Measurements from ENCODE around the gene GHDC.
A peak's percentile ranks its signal among the peaks of the same experiment; 100 is the strongest.
"Not testable (repeated sequence)": the region's sequence is repeated elsewhere in the genome, so short reads cannot be mapped to it uniquely, and the experiment has no call there.

GHDC gene

GRCh38 chr17:42193969-42194899 lies at the start of gene GHDC:
GHDC (minus strand) TSS chr17:42194494; CDS start chr17:42193581, 913 bp downstream.
- DNase-seq: peak in 55 of 56 donors; percentile 38 to 94 (median 76)

GRCh38 chr17:42243493-42243982 lies 49.2 kb upstream of the GHDC start:
- no peak for DNase-seq

DNA sequence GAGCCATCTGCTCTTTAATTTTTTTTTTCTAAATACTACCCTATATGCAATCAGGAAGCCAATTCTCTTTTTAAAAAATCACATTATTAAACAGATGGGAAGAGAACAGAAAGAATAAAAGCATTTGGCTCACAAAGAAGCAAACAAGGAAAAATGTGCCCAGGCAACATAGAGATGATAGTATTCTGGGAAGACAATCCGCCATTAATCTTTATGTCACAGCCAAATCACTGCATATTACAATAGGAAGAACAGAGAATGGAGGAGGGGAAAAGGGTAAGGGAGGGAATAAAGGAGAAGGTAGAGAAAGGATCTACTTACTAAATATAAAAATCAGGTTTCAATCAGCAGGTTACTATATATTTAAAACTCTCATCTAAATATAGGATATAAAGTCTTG lies 47.6 kb upstream of the GHDC start:
- no peak for DNase-seq

- not testable (repeated sequence) for DNase-seq
These were observed 46.6 kb upstream of the GHDC start for GRCh38 chr17:42240863-42241262.

DNA sequence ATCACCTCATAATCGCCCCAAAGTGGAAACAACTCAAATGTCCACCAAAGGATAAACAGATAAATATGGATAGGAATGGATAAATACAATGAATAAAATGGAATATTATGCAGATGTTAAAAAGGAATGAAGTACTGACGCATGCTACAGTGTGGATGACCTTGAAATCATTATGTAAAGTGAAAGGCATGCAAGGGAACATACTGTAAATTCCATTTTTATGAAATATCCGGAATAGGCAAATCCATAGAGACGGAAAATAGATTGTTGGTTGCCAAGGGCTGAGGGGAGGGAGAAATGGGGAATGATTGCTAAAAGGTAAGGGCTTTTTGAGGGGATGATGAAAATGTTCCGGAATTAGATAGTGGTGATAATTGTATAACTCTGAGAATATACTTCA lies 45.9 kb upstream of the GHDC start:
- no peak for DNase-seq

DNA sequence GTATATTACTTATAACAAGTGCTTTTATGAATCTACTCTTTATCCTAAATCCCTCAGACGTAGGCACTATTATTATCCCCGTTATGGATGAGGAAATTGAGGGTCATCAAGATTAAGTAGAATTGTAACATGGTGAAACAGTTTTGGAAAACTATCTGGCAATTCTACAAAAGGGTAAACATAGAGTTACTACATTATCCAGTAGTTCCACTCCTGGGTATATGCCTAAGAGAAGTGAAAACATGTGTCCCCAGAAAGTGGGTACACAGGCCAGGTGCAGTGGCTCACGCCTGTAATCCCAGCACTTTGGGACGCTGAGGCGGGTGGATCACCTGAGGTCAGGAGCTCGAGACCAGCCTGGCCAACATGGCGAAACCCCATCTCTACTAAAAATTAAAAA lies 45.3 kb upstream of the GHDC start:
- DNase-seq: not testable (repeated sequence)

DNA sequence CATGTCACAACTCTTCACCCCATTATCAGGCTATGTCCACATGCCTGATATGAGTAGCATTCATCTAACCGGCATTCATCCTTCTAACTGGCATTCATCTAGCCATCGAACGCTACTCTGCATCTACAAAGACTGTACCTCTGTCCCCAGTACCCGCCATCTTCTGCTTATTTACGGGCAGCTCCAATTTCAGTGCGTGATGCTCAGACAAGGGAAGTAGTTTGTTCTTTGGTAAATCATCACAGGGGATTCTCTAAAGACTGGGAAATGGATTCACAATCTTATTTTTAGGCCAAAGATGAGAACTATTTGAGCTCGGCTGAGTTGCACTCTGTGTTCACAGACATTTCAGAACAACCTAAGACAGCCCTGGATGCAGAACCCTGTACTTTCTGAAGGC lies 42.5 kb upstream of the GHDC start:
- no peak for DNase-seq

DNA sequence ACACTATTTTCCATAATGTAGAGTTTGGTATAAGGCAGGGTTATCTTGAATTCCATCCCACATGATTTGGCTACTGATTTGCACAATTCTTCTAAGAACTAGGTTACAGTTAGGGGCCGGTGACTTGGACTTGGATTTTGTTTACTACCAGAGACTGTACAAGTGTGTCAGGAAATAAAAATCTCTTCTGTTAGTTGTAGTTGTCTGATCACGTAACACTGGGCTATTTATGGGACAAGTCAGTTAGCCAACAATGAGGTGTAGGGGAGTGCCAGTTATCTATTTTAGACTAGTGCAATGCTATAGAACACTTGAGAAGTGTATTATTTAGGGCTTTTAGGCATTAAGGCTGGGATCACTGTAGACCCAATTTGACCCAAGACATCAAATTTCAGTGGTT lies 39.7 kb upstream of the GHDC start:
- DNase-seq: no peak

GRCh38 chr17:42233156-42233555 lies 38.9 kb upstream of the GHDC start:
- no peak for DNase-seq

GRCh38 chr17:42230225-42230624 lies 35.9 kb upstream of the GHDC start:
- DNase-seq: no peak

DNA sequence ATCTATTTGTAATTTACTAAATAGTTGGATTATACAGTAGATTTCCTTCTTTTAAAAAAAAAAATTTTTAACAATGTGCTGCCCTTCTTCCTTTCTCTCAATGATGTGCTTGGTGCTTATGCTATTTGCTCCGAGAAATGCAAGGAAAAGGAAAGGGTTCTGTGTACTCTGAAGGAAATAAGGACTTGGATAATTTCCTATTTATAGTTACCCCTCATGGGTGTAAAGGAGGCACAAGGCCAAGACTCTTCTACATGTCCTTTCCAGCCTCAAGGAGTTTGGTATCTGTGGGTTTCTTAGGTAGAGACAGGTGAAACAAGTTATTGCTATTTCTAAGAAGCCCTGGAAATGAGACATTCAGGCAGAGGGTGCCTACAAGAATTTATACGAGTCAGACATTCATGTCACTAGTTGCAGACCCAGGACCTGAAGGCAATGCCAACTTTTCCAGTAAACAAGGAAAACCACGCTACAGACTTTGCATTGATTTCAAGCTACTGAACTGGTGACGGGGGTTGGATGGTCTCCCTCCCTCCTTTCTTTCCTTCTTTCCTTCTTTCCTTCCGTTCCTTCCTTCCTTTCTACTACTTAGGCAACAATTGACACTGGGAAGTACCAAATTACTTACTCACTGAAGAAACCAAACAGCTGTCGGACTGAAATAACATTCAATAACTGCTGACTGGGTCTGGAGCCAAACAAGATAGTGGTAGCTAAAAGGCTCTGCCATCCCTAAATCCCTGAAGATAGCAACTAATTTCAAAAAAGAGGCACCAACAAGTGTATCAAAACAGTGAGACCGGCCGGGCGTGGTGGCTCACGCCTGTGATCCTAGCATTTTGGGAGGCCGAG lies 33.8 kb upstream of the GHDC start:
- no peak for DNase-seq

DNA sequence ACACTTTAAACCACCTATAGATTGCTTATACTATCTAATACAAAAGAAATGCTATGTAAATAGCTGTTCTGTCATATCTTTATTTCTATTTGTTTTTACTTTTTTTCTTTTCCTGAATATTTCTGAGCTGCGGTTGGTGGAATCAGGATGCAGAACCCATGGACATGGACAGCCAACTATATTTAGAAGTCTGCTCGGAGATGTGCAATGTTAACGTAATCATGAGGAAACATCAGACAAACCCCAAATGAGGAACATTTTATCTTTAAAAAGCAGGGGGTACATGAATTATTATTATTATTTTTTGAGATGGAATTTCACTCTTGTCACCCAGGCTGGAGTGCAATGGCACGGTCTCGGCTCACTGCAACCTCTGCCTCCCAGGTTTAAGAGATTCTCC lies 31.4 kb upstream of the GHDC start:
- DNase-seq: no peak

DNA sequence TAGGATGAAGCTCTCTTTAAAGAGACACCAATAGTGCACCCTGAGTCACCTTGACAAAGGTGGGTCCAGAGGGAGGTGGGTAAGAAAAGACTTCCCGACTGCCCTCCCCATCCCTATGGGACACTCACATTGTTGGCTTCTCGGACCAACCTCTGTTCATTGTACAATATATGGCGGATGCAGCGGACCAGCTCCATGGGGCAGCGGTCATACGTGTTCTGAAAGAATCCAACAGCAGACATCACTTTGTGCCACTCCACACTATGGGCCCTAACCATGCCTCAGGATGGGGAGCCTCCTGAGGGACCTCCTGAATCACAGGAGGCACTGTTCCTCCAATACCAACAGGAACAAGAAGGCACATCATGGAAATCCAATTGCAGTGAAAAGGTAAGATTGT lies 30.4 kb upstream of the GHDC start:
- DNase-seq: no peak

- DNase-seq: peak in 13 of 56 donors; percentile 2 to 40 (median 7)
These were observed 27.8 kb upstream of the GHDC start for GRCh38 chr17:42221886-42222745.

- not testable (repeated sequence) for DNase-seq
These were observed 25.0 kb upstream of the GHDC start for GRCh38 chr17:42219280-42219679.

GRCh38 chr17:42214156-42214555 lies 19.9 kb upstream of the GHDC start:
- no peak for DNase-seq

DNA sequence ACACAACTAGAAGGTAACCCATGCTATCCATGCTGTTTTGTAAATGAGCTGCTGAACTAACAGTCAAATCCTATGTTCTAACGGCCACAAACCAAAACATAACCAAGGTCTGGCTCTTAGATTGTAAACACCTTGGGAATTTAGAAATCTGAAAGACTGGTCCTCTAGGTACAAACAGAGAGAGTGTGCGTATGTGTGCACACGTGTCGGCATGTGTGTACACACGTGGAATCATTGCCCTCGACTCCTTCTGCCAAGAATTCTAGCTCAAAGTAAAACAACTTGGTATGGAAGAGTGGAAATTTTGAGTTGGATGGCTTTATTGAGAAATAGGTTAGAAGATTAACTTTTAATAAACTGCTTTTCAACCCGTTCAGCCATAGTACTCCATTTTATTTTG lies 18.1 kb upstream of the GHDC start:
- DNase-seq: no peak

- peak in 53 of 56 donors; percentile 12 to 86 (median 63) for DNase-seq
These were observed 17.6 kb upstream of the GHDC start for GRCh38 chr17:42211921-42212341.

DNA sequence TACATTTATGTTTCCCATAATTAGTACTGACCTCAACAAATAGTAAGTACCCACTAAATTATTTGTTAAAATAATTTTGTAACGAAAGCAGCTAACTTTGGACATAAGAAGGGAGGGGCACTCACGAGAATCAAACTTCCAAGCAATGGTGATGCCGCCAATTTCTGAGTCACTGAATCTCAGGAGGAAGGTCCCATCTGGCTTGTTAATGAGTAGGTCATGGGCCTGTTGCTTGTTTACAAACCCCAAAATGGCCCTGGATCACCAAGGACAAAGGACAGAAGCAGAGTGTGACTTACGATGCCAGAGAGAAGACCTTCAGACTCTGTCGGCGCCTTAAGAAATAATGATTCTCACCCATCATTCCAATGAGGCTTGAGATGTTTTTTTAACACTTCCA lies 15.8 kb upstream of the GHDC start:
- no peak for DNase-seq

GRCh38 chr17:42206153-42206612 lies 11.9 kb upstream of the GHDC start:
- not testable (repeated sequence) for DNase-seq

GRCh38 chr17:42203354-42203753 lies 9.1 kb upstream of the GHDC start:
- DNase-seq: no peak

Measured in nucleus accumbens (tissue), 56 donors.